Stimulated activated CD8-positive, alpha-beta memory T cell treated with anti-CD3 and anti-CD28 coated beads, Interleukin-15, amount 100 ng/mL, for 24 hours (primary cell): ENCODE data around the gene INSM1.

Experiments
- DNase-seq: peaks from one replicate; pipeline ENCODE4 v3.0.0-alpha.2; 2020; ENCODE audit warnings: low read depth

The INSM1 gene

DNA sequence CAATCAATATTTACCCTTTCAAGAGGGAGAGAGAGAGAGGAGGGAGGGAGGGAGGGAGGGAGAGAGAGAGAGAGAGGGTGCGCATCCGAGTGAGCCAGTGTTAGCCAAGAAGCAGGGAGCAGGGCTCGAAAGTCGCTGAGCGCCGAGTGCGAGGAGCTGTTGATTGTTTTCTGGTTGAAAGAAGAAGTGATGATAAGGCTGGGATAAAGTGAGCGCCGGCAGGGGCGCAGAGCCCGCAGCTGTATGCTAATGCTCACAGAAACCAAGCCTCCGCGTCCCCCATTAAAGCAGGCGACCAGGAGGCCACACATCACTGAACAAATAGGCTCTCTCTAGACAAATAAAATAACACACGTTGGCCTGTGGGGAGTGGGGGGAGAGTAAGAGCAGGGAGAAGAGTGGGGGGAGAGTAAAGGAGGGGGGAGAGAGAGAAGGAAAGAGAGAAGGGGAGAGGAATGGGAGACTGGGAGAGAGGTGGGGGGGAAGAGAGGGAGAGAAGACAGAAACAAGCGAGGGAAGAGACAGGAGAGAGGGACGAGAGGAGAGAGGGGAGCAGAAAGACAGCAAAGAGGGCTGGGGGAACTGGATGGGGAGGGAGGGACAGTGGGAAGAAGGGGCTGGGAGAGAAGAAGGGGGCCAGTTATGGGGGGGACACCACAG, 5.0 kb upstream of the INSM1 start:
- no peak for DNase-seq

DNA sequence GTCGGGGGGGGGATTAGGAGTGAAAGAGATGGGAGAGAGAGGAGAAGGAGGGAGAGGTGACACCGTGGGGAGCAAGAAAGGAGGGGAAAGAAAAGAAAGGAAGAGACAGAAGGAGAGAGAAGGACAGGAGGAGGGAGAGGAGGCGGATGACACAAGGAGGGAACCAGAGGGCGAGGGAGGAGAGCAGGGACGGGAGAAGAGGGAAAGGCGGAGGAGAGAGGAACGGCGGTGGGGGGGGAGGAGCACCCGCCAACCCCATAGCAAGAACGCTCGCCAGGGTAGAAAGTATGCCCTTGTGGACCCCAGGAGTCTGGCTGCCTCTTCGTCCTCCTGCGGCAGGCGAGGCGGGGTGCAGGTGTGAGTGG, 4.5 kb upstream of the INSM1 start:
- no peak for DNase-seq

DNA sequence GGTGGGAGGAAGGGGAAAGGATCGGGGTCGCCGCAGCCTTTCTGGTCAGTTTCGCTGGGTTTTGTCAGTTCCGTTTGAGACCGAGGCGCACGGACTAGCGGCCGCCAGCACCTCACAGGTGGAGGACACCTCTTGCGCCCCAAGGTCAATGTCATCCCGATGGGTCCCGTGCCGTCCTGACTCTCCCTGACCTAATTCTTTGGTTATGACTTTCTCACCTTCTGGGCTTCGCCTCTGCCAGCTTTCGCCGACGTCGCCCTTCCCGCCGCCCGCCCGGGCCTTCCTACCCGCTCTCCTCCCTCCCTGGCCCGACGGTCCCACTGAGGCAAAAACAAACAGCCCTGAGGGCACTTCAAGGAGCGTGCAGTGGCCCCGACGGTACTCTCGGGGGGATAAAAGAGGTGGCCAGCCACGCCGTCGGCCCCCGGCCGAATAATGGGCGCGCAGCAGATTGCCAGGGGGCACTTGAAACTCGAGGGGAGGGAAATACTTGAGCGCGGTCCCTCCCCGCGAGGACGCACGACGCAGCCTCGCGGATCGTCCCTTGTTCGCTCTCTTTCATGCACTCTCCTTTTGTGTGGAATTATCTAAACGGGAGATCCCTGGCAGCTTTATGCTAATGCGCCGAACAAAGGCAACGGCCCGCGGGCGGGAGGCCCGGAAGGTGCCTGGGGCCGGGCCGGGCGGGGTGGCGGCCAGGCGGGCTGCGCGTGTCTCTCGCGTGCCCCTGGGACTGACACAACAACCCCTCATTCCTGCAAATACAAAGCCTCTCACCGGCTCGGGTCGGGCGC, 3.9 kb upstream of the INSM1 start:
- no peak for DNase-seq

DNA sequence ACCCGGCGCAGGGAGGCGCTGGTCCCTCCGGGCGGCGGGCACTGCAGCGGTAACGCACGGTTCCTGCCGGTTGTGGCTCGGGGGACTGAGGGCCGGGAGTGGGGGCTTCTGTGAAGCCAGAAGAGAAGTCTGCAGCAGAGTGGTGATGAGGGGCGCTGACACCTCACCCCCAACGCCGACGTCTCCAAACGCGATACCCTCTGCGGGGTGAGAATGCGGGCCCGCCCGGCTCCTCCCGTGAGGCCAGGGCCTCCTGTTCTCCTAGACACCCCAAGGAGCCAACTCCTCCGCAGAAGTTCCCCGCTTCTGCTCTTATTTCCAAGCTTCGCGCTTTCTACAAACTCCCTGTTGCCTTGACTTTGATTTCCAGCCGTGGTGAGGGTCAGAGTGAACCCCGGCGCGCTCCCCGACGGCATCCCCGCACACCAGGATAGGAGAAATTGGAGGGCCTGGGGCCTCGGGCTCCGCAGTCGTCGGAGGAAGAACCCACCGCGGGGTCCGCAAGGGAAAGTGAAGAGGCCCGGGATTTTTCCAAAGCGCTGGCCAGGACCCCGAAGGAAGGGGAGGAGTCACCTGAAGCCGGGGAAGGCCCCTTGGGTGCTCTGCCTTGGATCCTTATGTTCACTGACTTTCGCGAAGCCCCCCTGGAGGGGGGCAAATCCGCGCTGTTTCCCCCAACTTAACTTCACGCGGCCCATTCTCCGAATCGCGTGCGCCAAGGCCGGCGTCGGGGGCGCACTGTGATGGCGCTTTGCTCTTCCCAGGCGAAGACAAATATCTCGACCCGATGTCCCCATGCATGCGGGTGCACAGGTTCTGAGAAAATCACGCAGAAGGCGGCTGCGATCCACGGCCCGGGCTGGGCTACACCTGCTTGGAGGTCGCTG, 3.1 kb upstream of the INSM1 start:
- DNase-seq, result no peak

DNA sequence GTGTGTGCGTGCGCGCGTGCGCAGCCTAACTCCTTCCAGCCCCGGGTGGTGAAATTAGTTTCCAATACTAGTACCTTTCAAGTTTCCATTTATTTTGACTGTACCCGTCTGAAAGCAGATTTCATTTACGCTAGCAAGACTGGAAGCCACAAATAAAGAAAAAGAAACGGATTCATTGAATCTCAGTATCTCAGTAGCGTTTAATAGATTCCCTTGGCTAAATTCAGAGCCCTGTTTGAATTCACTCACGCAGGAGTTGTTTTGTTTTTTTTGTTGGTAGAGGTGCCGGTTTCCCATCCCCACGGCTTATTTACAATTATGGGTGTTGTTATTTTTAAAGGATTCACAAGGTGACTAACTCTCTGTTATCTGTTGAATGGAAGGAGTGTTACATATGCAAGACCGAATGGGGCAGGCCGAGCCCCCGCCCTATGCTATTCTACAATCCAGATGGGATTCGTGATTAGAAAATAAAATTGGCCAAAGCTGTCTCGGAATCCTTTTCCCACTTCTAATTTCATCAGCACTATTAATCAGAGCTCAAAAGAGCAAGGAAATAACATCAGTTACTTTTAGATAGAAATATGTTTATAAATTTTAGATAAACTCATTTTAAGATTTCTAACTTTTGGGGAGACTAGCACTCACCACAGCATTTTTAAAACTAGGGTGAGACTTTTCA, 2.3 kb upstream of the INSM1 start:
- no peak for DNase-seq

DNA sequence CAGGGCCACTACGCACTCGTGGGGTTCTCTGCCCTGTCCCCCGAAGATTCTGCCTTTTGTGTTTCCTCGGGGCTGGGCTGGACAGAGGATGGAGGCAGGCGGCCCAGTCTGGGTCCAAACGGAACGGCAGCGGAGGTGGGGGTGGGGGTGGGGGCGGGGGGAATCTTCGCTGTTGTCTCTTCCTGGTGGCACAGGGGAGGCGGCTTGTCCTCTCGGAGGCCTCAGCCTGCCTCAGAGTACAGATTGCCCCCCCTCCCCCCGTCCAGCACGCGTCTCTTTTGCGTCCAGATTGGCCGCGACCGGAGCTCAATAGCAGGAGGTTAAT, 1.4 kb upstream of the INSM1 start:
- no peak for DNase-seq

DNA sequence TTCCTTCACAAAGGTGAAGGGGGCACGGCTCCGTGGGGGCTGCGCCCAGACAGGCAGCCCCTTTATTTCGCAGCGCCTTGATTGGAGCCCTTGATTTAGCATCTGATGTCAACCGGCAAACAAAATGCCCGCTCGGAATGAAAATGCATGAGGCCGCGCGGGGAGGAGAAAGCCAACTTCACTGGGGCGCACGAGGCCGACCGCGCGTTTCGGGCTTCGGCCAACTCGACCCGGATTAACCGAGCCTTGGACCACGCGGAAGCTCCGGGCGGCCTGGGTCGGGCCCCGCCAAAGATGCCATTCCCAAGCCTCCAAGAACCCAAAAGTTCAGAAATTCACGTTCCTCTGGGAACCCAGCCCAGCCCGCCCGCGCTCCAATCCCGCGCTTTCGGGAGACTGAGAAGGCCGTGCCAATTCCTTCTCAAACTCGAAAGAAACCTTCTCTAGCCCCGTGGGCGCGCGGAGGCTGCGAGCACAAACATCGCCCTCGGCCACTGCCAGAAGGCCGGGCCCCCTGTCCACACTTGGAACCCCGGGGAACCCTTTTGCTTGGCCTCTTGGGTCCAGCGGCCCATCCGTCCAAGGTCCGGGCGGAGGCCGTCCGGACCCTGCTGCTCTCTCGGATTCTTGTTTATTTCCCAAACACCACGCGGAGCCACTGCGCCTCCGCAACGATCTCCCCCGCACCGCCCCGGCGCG, 879 bp upstream of the INSM1 start:
- DNase-seq, result no peak

DNA sequence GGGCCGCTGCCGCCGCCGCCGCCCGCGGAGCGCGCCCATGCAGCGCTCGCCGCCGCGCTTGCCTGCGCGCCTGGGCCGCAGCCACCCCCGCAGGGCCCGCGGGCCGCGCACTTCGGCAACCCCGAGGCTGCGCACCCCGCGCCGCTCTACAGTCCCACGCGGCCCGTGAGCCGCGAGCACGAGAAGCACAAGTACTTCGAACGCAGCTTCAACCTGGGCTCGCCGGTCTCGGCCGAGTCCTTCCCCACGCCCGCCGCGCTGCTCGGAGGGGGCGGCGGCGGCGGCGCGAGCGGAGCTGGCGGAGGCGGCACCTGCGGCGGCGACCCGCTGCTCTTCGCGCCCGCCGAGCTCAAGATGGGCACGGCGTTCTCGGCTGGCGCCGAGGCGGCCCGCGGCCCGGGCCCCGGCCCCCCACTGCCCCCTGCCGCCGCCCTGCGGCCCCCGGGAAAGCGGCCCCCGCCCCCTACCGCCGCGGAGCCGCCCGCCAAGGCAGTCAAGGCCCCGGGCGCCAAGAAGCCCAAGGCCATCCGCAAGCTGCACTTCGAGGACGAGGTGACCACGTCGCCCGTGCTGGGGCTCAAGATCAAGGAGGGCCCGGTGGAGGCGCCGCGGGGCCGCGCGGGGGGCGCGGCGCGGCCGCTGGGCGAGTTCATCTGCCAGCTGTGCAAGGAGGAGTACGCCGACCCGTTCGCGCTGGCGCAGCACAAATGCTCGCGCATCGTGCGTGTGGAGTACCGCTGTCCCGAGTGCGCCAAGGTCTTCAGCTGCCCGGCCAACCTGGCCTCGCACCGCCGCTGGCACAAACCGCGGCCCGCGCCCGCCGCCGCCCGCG, 730 bp downstream of the INSM1 start:
- DNase-seq, result no peak

DNA sequence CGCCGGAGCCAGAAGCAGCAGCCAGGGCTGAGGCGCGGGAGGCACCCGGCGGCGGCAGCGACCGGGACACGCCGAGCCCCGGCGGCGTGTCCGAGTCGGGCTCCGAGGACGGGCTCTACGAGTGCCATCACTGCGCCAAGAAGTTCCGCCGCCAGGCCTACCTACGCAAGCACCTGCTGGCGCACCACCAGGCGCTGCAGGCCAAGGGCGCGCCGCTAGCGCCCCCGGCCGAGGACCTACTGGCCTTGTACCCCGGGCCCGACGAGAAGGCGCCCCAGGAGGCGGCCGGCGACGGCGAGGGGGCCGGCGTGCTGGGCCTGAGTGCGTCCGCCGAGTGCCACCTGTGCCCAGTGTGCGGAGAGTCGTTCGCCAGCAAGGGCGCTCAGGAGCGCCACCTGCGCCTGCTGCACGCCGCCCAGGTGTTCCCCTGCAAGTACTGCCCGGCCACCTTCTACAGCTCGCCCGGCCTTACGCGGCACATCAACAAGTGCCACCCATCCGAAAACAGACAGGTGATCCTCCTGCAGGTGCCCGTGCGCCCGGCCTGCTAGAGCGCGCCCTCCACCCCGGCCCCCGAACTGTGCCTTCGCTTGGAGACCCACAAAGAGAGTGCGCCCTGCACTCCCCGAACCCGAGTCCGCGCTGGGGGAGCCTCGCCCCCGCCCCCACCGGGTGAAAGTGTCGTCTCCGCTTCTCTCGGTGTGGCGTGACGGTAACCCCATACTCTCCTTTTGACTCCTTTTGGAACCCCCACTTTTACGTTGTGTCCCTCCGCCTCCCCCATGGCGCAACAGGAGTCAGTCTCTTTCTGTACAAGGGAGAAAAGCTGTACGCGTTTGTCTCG, 1.6 kb downstream of the INSM1 start:
- no peak for DNase-seq

DNA sequence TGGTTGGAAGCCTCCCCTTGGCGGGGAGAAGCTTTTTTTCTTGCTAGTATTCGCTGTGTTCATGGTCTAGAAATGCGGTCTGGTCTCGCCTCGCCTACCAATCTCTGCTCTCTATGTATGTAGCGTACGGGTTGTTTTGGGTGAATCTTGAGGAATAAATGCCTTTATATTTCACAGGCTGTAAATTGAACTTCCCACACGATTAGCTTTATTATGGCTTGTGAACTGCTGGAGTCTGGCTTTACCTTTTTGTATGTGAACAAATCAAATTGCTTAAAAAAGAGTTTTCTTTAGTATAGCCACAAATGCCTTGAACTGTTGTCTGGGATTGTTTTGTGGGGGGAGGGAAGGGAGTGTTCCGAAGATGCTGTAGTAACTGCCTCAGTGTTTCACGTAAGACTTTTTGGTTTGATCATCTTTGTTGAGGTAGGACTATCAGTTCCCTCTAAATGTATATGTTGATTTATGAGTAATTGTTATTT, 2.2 kb downstream of the INSM1 start:
- no peak for DNase-seq

DNA sequence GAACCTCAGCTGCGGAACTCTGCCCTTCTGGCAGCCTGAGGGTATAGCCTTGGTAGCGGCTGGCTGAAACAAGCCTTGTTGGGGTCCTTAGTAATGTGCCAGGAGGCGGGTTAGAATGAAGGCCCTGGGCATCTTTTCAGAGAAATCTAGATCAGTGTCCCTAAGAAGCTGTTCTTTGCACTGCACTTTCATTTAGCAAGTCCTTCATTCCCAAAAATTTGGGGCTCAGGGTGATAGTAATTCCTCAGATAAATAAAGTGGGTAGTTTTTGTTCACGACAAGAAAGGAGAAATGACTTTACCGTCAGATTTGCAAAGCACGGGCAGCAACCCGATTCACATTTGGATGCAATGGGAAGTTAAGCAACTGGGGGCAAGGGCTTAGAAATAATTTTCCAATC, 3.2 kb downstream of the INSM1 start:
- no peak for DNase-seq

DNA sequence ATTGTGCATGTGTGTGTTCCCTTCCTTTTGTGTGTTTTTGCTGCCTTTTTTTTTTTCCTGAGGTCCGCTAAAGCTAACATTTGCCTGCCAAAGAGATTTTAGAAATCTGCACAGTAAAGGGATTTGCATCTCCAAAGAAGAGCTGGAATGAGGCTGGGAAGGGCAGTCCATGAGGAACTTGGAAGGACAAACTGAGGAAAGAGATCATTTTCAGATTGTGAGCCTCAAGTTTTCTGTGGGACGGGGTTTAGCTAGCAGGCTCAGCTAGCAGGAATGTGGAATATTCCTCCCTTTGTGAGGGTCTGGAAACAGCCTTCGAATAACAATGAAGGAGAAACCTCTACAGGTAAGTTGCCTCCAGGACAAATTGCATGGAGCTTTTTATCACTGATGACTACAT, 3.8 kb downstream of the INSM1 start:
- DNase-seq, result no peak

DNA sequence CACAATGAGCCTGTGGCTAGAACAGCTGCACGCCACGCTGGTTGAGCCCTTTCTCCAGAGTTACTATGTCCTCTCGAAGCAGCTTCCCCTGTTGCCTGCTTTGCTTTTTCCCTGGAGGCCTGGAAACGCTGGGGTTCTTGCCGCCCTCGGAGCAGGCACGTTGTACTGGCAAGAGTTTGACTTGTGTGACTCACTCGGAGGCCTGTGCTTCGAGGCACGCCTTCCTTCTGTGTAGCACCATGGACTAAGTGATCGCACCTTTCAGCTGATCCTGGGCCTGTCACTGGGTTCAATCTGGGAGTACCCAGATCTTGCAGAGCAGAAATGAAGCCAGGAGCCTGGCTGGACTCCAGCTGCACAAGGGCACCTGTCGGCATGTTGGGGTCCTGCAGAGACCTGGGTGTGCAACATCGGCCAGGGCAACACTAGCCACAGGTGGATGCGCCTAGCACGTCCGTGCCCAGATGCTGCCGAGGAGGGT, 5.2 kb downstream of the INSM1 start:
- no peak for DNase-seq

DNA sequence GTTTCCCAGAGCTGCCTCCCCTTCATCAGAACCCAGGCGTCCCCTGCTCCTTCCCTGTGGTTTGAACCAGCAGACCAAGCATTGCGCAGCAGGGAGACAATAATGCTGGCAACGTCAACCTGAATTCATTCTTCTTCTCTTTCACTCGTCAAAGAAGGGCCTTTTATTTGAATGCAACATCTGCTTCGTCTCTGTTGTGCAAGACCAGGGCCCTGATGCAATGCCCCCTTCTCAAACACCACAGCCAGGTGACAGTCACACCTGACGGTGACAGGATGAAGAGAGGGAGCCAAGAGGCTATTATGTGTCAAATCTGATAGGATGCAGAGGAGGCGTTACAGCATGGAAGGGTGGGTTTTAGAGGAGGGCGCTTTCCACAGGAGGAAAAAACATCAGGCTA, 8.0 kb downstream of the INSM1 start:
- no peak for DNase-seq

DNA sequence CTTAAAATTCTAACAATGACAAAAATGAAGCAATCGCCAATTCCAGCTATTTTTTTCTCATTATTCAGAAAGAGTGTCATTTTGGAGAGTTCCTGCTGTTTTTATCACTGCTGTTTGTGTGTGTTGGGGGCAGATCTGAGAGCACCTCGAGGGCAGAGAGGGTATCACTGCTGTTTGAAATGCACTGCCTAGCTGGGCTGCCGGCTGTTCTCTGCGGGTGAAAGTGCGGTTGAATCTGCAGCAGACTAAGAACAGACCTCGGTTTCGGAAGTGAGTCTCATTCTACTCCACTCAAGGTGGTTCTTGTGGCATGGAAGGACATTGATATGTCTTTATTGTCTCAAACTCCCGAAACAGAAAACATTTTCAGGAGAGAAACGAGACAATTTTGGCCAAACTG, 18.3 kb downstream of the INSM1 start:
- DNase-seq, result no peak

DNA sequence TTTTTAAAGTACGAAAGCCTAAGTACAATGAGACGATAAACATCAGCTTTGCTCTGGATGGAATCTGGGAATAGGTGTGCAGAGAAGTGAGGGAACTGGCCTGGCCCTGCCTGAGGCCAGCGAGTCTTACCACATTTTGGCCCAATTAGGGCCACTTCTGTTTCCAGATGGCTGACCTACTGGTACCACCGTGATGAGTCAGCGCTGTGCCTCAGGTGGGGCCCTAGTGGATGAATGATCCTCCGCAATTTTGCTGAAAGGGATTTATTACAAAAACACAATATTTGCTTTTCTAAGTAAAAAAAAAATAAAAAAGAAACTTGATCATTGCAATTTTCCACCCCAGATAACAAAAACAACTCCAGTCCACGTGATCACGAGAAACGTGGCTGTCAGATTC, 22.5 kb downstream of the INSM1 start:
- no peak for DNase-seq

DNA sequence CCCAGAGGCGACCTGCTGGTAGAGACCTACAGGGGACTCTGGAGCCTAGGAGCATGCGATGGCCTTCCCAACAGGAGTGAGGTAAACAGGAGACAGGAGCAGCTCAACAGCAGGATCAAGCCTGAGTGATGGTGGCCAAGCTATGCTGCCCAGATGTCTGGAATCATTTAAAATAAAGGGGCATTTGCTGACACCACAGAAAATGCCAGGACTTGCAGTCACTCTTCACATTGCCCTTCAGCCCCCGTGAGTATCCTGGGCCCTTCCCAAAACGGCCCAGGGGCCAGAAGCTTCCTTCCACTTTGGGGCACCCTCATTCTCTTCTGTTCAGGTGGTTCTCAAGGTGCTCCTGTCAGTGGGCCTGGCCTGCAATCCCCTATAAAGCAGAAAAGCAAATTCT, 23.2 kb downstream of the INSM1 start:
- no peak for DNase-seq

DNA sequence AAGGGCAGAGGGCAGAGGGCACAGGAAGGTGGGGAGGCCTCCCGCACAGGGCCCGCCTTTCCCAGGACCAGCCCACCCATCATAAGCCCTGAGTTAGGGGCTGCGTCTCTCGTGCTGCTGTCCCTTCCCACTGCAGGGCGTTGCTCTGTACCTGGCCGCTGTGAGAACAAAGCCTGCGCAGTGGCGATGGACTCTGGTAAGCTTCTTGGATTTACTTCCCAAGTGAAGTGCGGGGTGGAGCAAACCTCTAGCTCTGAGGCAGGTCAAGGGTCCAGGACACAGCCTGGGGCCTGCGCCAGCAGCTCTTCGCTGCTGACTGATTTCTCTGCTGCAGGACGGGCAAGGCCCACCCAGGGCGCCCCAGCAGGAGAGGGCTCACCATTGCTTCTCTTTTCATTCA, 23.9 kb downstream of the INSM1 start:
- no peak for DNase-seq

DNA sequence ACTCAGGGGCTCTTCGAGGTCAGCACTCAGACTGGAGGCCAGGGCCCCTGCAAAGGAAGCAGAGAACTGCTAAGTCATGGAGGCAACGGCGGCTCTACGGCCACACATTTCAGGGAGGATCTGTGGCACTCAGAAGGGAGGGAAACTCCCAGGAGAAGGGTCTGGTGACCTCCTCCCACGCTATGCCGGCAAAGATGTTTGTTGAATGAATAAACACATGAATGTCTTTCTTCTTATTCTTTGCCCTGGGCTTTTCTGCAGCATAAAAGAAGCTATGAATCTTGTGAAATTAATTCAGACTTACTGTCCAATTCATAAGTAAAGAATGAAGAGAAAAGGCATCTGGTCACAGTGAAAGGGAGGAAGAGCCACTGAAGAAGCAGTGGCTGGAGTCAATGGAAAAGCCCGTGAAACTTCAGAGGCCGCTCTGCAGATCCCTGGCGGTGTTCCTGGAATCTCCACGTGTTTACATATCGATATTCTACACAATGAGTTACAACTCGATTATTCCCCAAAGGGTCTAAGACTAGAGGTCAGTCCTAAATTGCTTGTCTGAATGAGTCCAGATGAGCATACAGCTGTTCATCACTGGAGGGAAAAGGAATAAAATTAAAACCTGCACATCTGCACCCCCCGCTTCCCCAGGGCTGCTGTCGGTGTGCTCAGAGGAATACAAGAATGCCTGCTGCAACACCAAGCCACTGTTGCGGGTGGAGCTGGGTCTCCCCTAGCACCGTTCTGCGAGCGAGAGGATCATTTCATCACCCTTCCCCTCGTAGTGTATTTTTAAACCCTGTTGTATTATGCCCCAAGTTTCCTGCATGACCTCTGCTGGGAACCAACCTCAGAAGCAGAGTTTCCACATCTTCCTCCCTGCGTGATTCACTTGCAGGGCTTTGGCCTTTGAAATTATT, 25.6 kb downstream of the INSM1 start:
- no peak for DNase-seq
